H1 (cell line): ENCODE measurements around the gene ZNF532. TPM values are rescaled to one million over a fixed set of nuclear protein-coding genes. Genes with fewer than 3 reads are reported as not detected.

Experiments
- CTCF ChIA-PET: fragments of 300-600 bp; sonication (Branson Sonifier 250); formaldehyde crosslinking; loops from one replicate; lab custom pipeline; 2021; ENCODE audit not compliant: partially characterized antibody; lab: Charles Lee
- POLR2A ChIA-PET: fragments of 300-600 bp; sonication (Branson Sonifier 250); formaldehyde crosslinking; loops from one replicate; lab custom pipeline; 2021; ENCODE audit warnings: inconsistent platforms; ENCODE audit not compliant: partially characterized antibody; lab: Charles Lee
- DNase-seq, 2 experiments: peaks; one replicate each; pipeline versions ENCODE4 v3.0.0 to v3.0.0-alpha.2; 2010 to 2022; ENCODE audit warnings: low spot score in 2 of 2, low read depth in 1 of 2, mixed read lengths in 1 of 2
- FAIRE-seq: peaks from 2 replicates; lab custom pipeline; 2011; peaks lifted over from hg19 to GRCh38; lab: Jason Lieb, UNC
- H2AFZ ChIP-seq: 2 replicates; pipeline ENCODE4 v1.8.1; 2012; ENCODE audit warnings: low read length, inconsistent platforms
- H2AK5ac ChIP-seq: 2 replicates; pipeline ENCODE4 v1.6.1; 2013; ENCODE audit warnings: low read depth, low read length
- H2BK120ac ChIP-seq: replicated peaks from 2 replicates; pipeline ENCODE3; 2013; ENCODE audit warnings: low read depth, low read length, inconsistent platforms
- H2BK12ac ChIP-seq: 2 replicates; pipeline ENCODE4 v1.6.1; 2013; ENCODE audit warnings: low read depth, low read length
- H2BK15ac ChIP-seq: 2 replicates; pipeline ENCODE4 v1.6.1; 2013; ENCODE audit warnings: low read length
- H2BK20ac ChIP-seq: 2 replicates; pipeline ENCODE4 v1.6.1; 2013; ENCODE audit warnings: low read length
- H2BK5ac ChIP-seq: 2 replicates; pipeline ENCODE4 v1.6.1; 2013; ENCODE audit warnings: low read depth, low read length
- H3K14ac ChIP-seq: 2 replicates; pipeline ENCODE4 v1.6.1; 2013; ENCODE audit warnings: inconsistent platforms; ENCODE audit not compliant: insufficient read length
- H3K18ac ChIP-seq: 2 replicates; pipeline ENCODE4 v1.6.1; 2013; ENCODE audit warnings: low read length; ENCODE audit errors: extremely low read depth
- H3K23ac ChIP-seq: 2 replicates; pipeline ENCODE4 v1.6.1; 2013; ENCODE audit warnings: inconsistent platforms; ENCODE audit not compliant: insufficient read length
- H3K23me2 ChIP-seq: 2 replicates; pipeline ENCODE4 v1.6.1; 2013; ENCODE audit warnings: low read depth, low read length
- H3K27ac ChIP-seq: 2 replicates; pipeline ENCODE4 v1.6.1; 2011; ENCODE audit warnings: low read depth, low read length, inconsistent platforms
- H3K27me3 ChIP-seq, 4 experiments: replicated peaks in 1 of 4; 1 replicate in 1 of 4; 2 replicates in 3 of 4; pipeline versions ENCODE4 v1.6.1 to v1.8.1; 2011 to 2013; ENCODE audit warnings: low read length in 3 of 4, mild to moderate bottlenecking in 3 of 4, inconsistent platforms in 2 of 4, mixed read lengths in 2 of 4, moderate library complexity in 1 of 4; ENCODE audit not compliant: control insufficient read depth in 3 of 4, insufficient read depth in 3 of 4; ENCODE audit errors: extremely low read depth in 1 of 4
- H3K36me3 ChIP-seq, 4 experiments: 2 replicates each; pipeline versions ENCODE4 v1.6.1 to v1.8.1; 2011 to 2013; ENCODE audit warnings: mild to moderate bottlenecking in 4 of 4, low read length in 3 of 4, moderate library complexity in 2 of 4, control low read depth in 1 of 4, inconsistent platforms in 1 of 4; ENCODE audit not compliant: insufficient read depth in 4 of 4, control insufficient read depth in 2 of 4
- H3K4ac ChIP-seq: replicated peaks from 2 replicates; pipeline ENCODE3; 2013; ENCODE audit warnings: low read length, low read depth, mixed read lengths, inconsistent platforms; ENCODE audit not compliant: insufficient read length
- H3K4me1 ChIP-seq, 4 experiments: replicated peaks in 1 of 4; 1 replicate in 1 of 4; 2 replicates in 3 of 4; pipeline versions ENCODE4 v1.6.1 to v1.8.1; 2011 to 2013; ENCODE audit warnings: low read length in 3 of 4, inconsistent platforms in 2 of 4, mixed read lengths in 1 of 4; ENCODE audit not compliant: insufficient read depth in 4 of 4, control insufficient read depth in 3 of 4
- H3K4me2 ChIP-seq, 2 experiments: 2 replicates each; pipeline versions ENCODE4 v1.6.1 to v1.8.1; 2011 to 2013; ENCODE audit warnings: low read depth in 2 of 2, low read length in 2 of 2, control low read depth in 1 of 2, inconsistent platforms in 1 of 2, mild to moderate bottlenecking in 1 of 2; ENCODE audit not compliant: insufficient read depth in 1 of 2
- H3K4me3 ChIP-seq, 4 experiments: fragments of 200-600, 300-600 bp in 1 of 4; sonication (generic), shearing (Covaris generic), sonication (Bioruptor Twin) in 1 of 4; 2 replicates each; pipeline versions ENCODE4 v1.5.1 to v1.8.1; 2011 to 2016; ENCODE audit warnings: low read length in 4 of 4, low read depth in 3 of 4, control low read depth in 2 of 4, inconsistent platforms in 2 of 4, mild to moderate bottlenecking in 2 of 4, mixed read lengths in 1 of 4, moderate library complexity in 1 of 4; ENCODE audit not compliant: insufficient read depth in 2 of 4; ENCODE audit errors: extremely low read depth in 1 of 4
- H3K56ac ChIP-seq: replicated peaks from 2 replicates; pipeline ENCODE3; 2013; ENCODE audit warnings: low read depth, mild to moderate bottlenecking, mixed read lengths, low read length, inconsistent platforms; ENCODE audit not compliant: insufficient read length
- H3K79me1 ChIP-seq: 2 replicates; pipeline ENCODE4 v1.6.1; 2013; ENCODE audit warnings: low read depth, low read length, control low read depth
- H3K79me2 ChIP-seq, 2 experiments: 2 replicates each; pipeline versions ENCODE4 v1.6.1 to v1.8.1; 2012 to 2013; ENCODE audit warnings: low read length in 2 of 2, mild to moderate bottlenecking in 2 of 2, inconsistent platforms in 1 of 2; ENCODE audit not compliant: insufficient read depth in 2 of 2, control insufficient read depth in 1 of 2
- H3K9ac ChIP-seq, 4 experiments: replicated peaks in 1 of 4; 1 replicate in 1 of 4; 2 replicates in 3 of 4; pipeline versions ENCODE4 v1.6.1 to v1.8.1; 2011 to 2013; ENCODE audit warnings: low read depth in 3 of 4, low read length in 3 of 4, control low read depth in 2 of 4, mild to moderate bottlenecking in 2 of 4, moderate library complexity in 2 of 4, inconsistent platforms in 1 of 4; ENCODE audit errors: extremely low read depth in 1 of 4
- H3K9me3 ChIP-seq, 2 experiments: 2 replicates each; pipeline versions ENCODE4 v1.6.1 to v1.8.1; 2012 to 2013; ENCODE audit warnings: mild to moderate bottlenecking in 2 of 2, moderate library complexity in 2 of 2, control low read depth in 1 of 2, inconsistent platforms in 1 of 2, low read depth in 1 of 2, low read length in 1 of 2, mixed read lengths in 1 of 2; ENCODE audit not compliant: insufficient read depth in 2 of 2
- H4K20me1 ChIP-seq, 2 experiments: replicated peaks in 1 of 2; 2 replicates each; pipeline versions ENCODE3 to v1.8.1; 2011 to 2013; ENCODE audit warnings: inconsistent platforms in 2 of 2, low read length in 2 of 2, mild to moderate bottlenecking in 1 of 2; ENCODE audit not compliant: insufficient read depth in 2 of 2, control insufficient read depth in 1 of 2
- H4K5ac ChIP-seq: 2 replicates; pipeline ENCODE4 v1.6.1; 2013; ENCODE audit warnings: low read length, low read depth, mixed read lengths, inconsistent platforms; ENCODE audit not compliant: insufficient read length
- H4K8ac ChIP-seq: 2 replicates; pipeline ENCODE4 v1.8.0; 2013; ENCODE audit warnings: mild to moderate bottlenecking, moderate library complexity, low read length, inconsistent platforms; ENCODE audit not compliant: insufficient read depth; ENCODE audit errors: extremely low read depth
- H4K91ac ChIP-seq: replicated peaks from 2 replicates; pipeline ENCODE3; 2013; ENCODE audit warnings: low read length, mixed read lengths, inconsistent platforms; ENCODE audit not compliant: insufficient read length
- BCL11A ChIP-seq, 2 experiments: IDR thresholded peaks; one replicate each; pipeline ENCODE4 v1.6.1; 2011; ENCODE audit warnings: low read depth in 2 of 2, low read length in 2 of 2, mild to moderate bottlenecking in 2 of 2
- CEBPB ChIP-seq: IDR thresholded peaks from 2 replicates; pipeline ENCODE4 v1.6.1; 2012; ENCODE audit warnings: low read depth, low read length
- EGR1 ChIP-seq: IDR thresholded peaks from 2 replicates; pipeline ENCODE4 v1.6.1; 2011; ENCODE audit warnings: low read depth, low read length, borderline replicate concordance
- EZH2 ChIP-seq: fragments of 200-600 bp; sonication (generic); IDR thresholded peaks from 2 replicates; pipeline ENCODE4 v1.7.1; 2012; ENCODE audit warnings: low read depth, mild to moderate bottlenecking, moderate library complexity, low read length, inconsistent platforms; ENCODE audit not compliant: severe bottlenecking
- KDM1A ChIP-seq: fragments of 200-600, 300-600 bp; sonication (generic); IDR thresholded peaks from 2 replicates; pipeline ENCODE4 v1.7.1; 2016; ENCODE audit warnings: mild to moderate bottlenecking, low read length, borderline replicate concordance
- POLR2A ChIP-seq, 2 experiments: IDR thresholded peaks; 1 replicate in 1 of 2; 2 replicates in 1 of 2; pipeline ENCODE4 v1.6.1; 2011; ENCODE audit warnings: low read depth in 2 of 2, low read length in 2 of 2, mild to moderate bottlenecking in 2 of 2; ENCODE audit errors: control extremely low read depth in 1 of 2
- RBBP5 ChIP-seq: IDR thresholded peaks from 2 replicates; pipeline ENCODE4 v1.7.1; 2012; ENCODE audit warnings: low read depth, mild to moderate bottlenecking, inconsistent platforms, low read length, moderate library complexity, borderline replicate concordance
- RNF2 ChIP-seq: fragments of 200-900, 300-1000 bp; sonication (generic); IDR thresholded peaks from 2 replicates; pipeline ENCODE4 v1.7.1; 2016; ENCODE audit warnings: borderline replicate concordance, low read depth, mild to moderate bottlenecking, antibody characterized with exemption, low read length; ENCODE audit not compliant: poor library complexity, severe bottlenecking; ENCODE audit errors: missing control alignments
- SAP30 ChIP-seq: fragments of 300-600 bp; sonication (generic); IDR thresholded peaks from 2 replicates; pipeline ENCODE4 v1.7.1; 2012; ENCODE audit warnings: low read length, moderate library complexity, mild to moderate bottlenecking, inconsistent platforms; ENCODE audit not compliant: insufficient read depth, insufficient replicate concordance
- SRF ChIP-seq: IDR thresholded peaks from 2 replicates; pipeline ENCODE4 v1.6.1; 2011; ENCODE audit warnings: mild to moderate bottlenecking, low read depth, low read length, moderate library complexity
- SUZ12 ChIP-seq: fragments of 200-600 bp; sonication (generic); IDR thresholded peaks from 2 replicates; pipeline ENCODE4 v1.6.1; 2012; ENCODE audit warnings: mild to moderate bottlenecking, inconsistent platforms, low read length, moderate library complexity, mixed read lengths
- TAF7 ChIP-seq: optimal IDR thresholded peaks from 2 replicates; pipeline ENCODE3; 2011; ENCODE audit warnings: low read depth, mild to moderate bottlenecking, inconsistent platforms, low read length, moderate library complexity, borderline replicate concordance
- WGBS, 2 experiments: shearing (Covaris generic) in 1 of 2; methylation state at CpG; one replicate each; pipeline versions ENCODE4 v1.1.6 to v1.1.7; 2013 to 2015; ENCODE audit warnings: low lambda C conversion rate in 2 of 2, mixed read lengths in 2 of 2, inconsistent platforms in 1 of 2, low coverage in 1 of 2, missing lambda C conversion rate in 1 of 2; ENCODE audit not compliant: insufficient replicate concordance in 2 of 2, insufficient coverage in 1 of 2, insufficient read length in 1 of 2; ENCODE audit errors: extremely low coverage in 1 of 2, missing lambda C conversion rate in 1 of 2; 5-methylcytosine and 5-hydroxymethylcytosine counted together
- polyA plus RNA-seq, 7 experiments: library from polyadenylated mRNA; depleted of rRNA in 3 of 7; stranded (reverse) in 5 of 7; unstranded in 2 of 7; fragments of >200 nt in 5 of 7; fragments of 200-250 nt in 2 of 7; gene quantifications; 1 replicate in 5 of 7; 2 replicates in 1 of 7; 4 replicates in 1 of 7; pipeline versions ENCODE4 v1.2.1 to v1.2.3, GENCODE V29; 2011 to 2013; ENCODE audit warnings: missing spikeins in 2 of 7, mixed read lengths in 2 of 7
- total RNA-seq: library from RNA; stranded (reverse); fragmentation: NEBNext Ultra II Directional; extraction: Animal tissue kit (Norgen Biotek cat#: 25700); gene quantifications from 2 replicates; pipeline ENCODE4 v1.2.1, GENCODE V29; 2021
- TF ChIP-seq, protein P1 (sequence below): IDR thresholded peaks from 2 replicates; pipeline ENCODE4 v1.6.1; 2012; ENCODE audit warnings: inconsistent platforms

The ZNF532 gene
- total and polyA plus RNA-seq, 2 of the 8 experiments (the other 6 are each of a cell fraction or from before 2014, with no cell fraction given) = 143 to 240 TPM

DNA sequence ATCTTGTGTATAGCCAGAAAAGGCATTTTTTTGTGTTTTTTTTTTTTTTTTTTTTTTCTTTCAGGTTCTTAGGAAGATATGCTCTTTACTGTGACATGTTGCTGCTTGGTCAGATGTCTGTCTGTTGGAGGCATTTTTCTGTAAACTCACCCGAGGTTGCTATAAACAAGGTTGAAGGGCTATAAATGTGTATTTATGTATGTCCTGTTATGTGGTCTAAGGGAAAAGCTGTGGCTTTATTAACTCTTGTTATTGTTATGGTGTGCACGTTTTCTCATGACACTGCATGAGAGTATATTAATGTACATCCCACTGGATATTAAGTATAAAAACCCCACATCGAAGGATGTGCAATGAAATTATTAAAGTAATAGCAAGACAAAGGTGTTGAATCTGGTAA is 102.0 kb downstream of the ZNF532 start:
- 94% methylated on average over 3 of the region's 3 CpGs; no CpG with 5 or more reads in 1 of the 2 experiments for WGBS, 2 experiments
- peaks cover 0 to 88% of the 10 kb centered on the region in 2 experiments; a peak in 3 of 4 replicates for H3K79me2 ChIP-seq

More for the DNA sequence above, 102.0 kb downstream of the ZNF532 start:
- no peak overlapping the region for H4K91ac ChIP-seq
- no peak overlapping the region for H4K5ac ChIP-seq
- H3K9me3 ChIP-seq = no peaks in the 10 kb centered on the region
- no peak overlapping the region for H2BK20ac ChIP-seq
- H3K36me3 ChIP-seq = peaks cover 4 to 70% (median 24%) of the 10 kb centered on the region in 4 experiments; a peak in 7 of 8 replicates
- no peak overlapping the region for H2BK12ac ChIP-seq
- FAIRE-seq (no peak), DNase-seq (no peak)
- H2BK120ac ChIP-seq = no peak overlapping the region
- peaks cover 0 to 4% (median 1%) of the 10 kb centered on the region in 4 experiments; a peak in 2 of 7 replicates for H3K4me1 ChIP-seq
- H3K56ac ChIP-seq = no peak overlapping the region
- H3K4me2 ChIP-seq = no peak overlapping the region
- no peak overlapping the region for H3K23ac ChIP-seq
- no peaks in the 10 kb centered on the region for H3K23me2 ChIP-seq
- ChIA-PET POLR2A (interaction anchor here (0.9 to 1.5 kb wide), 2 partner anchors 9 to 19 kb away, joined by 4 to 7 read pairs; no protein-coding TSS in a partner anchor), CTCF (interaction anchor here (0.7 to 2.4 kb wide), 7 partner anchors 13 to 197 kb away, joined by 3 to 6 read pairs (median 4); no protein-coding TSS in a partner anchor)
- H3K9ac ChIP-seq = no peak overlapping the region
- H3K27ac ChIP-seq = no peak overlapping the region
- H3K4me3 ChIP-seq = no peak overlapping the region
- TF ChIP-seq POLR2A (IDR thresholded peaks at IDR 0.05; ENCODE audit: control extremely low read depth in 1 of 2, low read depth in 2 of 2, low read length in 2 of 2) = no peak
- TF ChIP-seq RNF2 = no peak
- no peak for TF ChIP-seq KDM1A
- TF ChIP-seq SUZ12 = no peak
- no peak for TF ChIP-seq TAF7
- no peak for TF ChIP-seq CEBPB
- TF ChIP-seq, protein P1, sequence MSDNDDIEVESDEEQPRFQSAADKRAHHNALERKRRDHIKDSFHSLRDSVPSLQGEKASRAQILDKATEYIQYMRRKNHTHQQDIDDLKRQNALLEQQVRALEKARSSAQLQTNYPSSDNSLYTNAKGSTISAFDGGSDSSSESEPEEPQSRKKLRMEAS = no peak
- no peak for TF ChIP-seq RBBP5
- no peak for TF ChIP-seq SRF
- TF ChIP-seq EGR1 = no peak
- no peak for TF ChIP-seq BCL11A (IDR thresholded peaks at IDR 0.05; ENCODE audit: low read depth in 2 of 2, low read length in 2 of 2)
- TF ChIP-seq SAP30 = no peak
- TF ChIP-seq EZH2 = no peak
- H2BK15ac ChIP-seq = no peak overlapping the region
- peaks cover 3% of the 10 kb centered on the region; the same call in 1 of the 2 replicates for H3K79me1 ChIP-seq
- no peak overlapping the region for H4K8ac ChIP-seq
- no peak overlapping the region for H2AK5ac ChIP-seq
- no peak overlapping the region for H3K4ac ChIP-seq
- H2BK5ac ChIP-seq = no peak overlapping the region
- no peak overlapping the region for H2AFZ ChIP-seq
- H3K27me3 ChIP-seq = no peaks in the 10 kb centered on the region
- H3K14ac ChIP-seq = no peak overlapping the region
- H3K18ac ChIP-seq = no peak overlapping the region
- peaks cover 14 to 16% of the 10 kb centered on the region in 2 experiments for H4K20me1 ChIP-seq
